ENCODE data around the gene TMEM87A. TPM values are rescaled to one million over a fixed set of nuclear protein-coding genes. Genes with fewer than 3 reads are reported as not detected.

The TMEM87A gene
- total and polyA plus RNA-seq, 12 donors, result 16.8 to 128 (median 49.6) TPM

DNA sequence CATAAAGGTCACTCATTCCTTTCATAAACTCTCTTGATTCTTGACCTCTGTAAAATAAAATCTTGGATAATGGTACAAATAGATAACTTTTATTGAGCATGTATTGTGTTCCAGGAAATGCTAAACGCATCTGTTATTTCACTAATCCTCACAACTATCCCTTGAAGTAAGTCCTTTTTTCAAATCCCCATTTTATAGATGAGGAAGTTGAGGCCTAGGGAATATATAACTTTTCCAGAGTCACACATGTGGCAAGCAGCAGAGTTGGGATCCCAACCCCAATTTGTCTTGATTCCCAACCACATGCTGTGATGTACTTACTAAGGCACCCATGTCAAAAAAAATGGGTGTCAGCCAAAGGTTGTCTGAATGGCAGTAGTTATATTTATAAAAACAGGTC is 71.4 kb downstream of the TMEM87A start:
- WGBS, 4 donors, result 94 to 100% (median 98%) methylated on average over 1 of the region's 1 CpG
- Histone ChIP-seq H3K9me3 (replicated peaks in 1 of 3) (no peaks in the 10 kb centered on the region), H3K36me3 (replicated peaks in 1 of 2) (peaks cover 0 to 7% of the 10 kb centered on the region in 2 donors), H3K27me3 (no peaks in the 10 kb centered on the region), H3K4me1 (replicated peaks in 1 of 2) (peaks cover 15 to 33% of the 10 kb centered on the region in 2 donors), H3K27ac (no peak overlapping the region), H3K4me3 (no peak overlapping the region)
- TF ChIP-seq POLR2A (IDR thresholded peaks at IDR 0.05), result no peak
- TF ChIP-seq, protein P1, sequence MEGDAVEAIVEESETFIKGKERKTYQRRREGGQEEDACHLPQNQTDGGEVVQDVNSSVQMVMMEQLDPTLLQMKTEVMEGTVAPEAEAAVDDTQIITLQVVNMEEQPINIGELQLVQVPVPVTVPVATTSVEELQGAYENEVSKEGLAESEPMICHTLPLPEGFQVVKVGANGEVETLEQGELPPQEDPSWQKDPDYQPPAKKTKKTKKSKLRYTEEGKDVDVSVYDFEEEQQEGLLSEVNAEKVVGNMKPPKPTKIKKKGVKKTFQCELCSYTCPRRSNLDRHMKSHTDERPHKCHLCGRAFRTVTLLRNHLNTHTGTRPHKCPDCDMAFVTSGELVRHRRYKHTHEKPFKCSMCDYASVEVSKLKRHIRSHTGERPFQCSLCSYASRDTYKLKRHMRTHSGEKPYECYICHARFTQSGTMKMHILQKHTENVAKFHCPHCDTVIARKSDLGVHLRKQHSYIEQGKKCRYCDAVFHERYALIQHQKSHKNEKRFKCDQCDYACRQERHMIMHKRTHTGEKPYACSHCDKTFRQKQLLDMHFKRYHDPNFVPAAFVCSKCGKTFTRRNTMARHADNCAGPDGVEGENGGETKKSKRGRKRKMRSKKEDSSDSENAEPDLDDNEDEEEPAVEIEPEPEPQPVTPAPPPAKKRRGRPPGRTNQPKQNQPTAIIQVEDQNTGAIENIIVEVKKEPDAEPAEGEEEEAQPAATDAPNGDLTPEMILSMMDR (IDR thresholded peaks at IDR 0.05), result no peak
- intact Hi-C loops (cut with DNase I), result no loop called here
- DNase-seq, result no peak

DNA sequence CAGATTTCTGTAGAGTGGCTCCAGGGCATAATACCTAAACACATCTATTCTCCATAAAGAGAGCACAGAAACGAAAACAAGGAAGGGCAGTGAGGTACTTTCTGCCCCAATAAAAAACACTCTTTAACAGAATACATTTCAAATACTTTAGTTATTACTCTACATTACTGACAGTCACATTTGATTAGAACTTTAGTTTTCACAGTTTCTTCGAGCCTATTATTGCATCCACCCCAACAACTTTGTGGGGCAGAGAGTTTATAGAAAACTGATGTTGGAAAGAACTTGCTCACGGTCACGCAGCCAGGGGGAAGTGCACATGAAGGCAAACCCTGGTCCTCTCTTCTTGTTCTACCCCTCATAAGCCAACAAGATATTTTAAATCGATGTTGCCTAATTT is 74.1 kb downstream of the TMEM87A start:
- H3K9me3 ChIP-seq (replicated peaks in 1 of 3), result no peaks in the 10 kb centered on the region
- peaks cover 15 to 16% of the 10 kb centered on the region in 2 donors for H3K4me1 ChIP-seq (replicated peaks in 1 of 2)
- DNase-seq, result no peak
- H3K27ac ChIP-seq, result no peak overlapping the region
- no peak overlapping the region for H3K4me3 ChIP-seq
- 88 to 93% (median 92%) methylated on average over 5 of the region's 5 CpGs for WGBS, 4 donors
- no peaks in the 10 kb centered on the region for H3K27me3 ChIP-seq
- H3K36me3 ChIP-seq (replicated peaks in 1 of 2), result peaks cover 0 to 7% of the 10 kb centered on the region in 2 donors
- intact Hi-C loops (cut with DNase I), result no loop called here
- no peak for TF ChIP-seq POLR2A (IDR thresholded peaks at IDR 0.05)
- TF ChIP-seq, protein P1 (IDR thresholded peaks at IDR 0.05), result no peak

DNA sequence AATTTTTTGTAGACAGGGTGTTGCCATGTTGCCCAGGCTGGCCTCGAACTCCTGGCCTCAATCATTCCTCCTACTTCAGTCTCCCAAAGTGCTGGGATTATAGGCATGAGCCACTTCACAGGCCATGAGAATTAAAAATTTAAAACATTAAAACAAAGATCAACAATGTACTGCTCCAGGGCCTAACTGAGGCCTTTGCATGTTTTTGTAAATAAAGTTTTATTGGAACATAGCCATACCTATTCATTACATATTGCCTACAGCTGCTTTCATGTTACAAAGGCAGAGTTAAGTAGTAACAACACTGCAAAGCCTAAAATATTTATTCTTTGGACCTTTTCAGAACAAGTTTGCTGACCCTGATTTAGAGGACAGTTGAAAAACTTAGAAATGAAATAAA is 74.7 kb downstream of the TMEM87A start:
- TF ChIP-seq, protein P1 (IDR thresholded peaks at IDR 0.05), result no peak
- TF ChIP-seq POLR2A (IDR thresholded peaks at IDR 0.05), result no peak
- Histone ChIP-seq H3K4me3 (no peak overlapping the region), H3K9me3 (replicated peaks in 1 of 3) (no peaks in the 10 kb centered on the region), H3K36me3 (replicated peaks in 1 of 2) (peaks cover 0 to 7% of the 10 kb centered on the region in 2 donors), H3K27me3 (no peaks in the 10 kb centered on the region), H3K27ac (no peak overlapping the region), H3K4me1 (replicated peaks in 1 of 2) (peaks cover 15 to 16% of the 10 kb centered on the region in 2 donors)
- DNase-seq, result no peak
- WGBS, 4 donors, result 78 to 98% (median 91%) methylated on average over 1 of the region's 1 CpG
- intact Hi-C loops (cut with DNase I), result no loop called here

DNA sequence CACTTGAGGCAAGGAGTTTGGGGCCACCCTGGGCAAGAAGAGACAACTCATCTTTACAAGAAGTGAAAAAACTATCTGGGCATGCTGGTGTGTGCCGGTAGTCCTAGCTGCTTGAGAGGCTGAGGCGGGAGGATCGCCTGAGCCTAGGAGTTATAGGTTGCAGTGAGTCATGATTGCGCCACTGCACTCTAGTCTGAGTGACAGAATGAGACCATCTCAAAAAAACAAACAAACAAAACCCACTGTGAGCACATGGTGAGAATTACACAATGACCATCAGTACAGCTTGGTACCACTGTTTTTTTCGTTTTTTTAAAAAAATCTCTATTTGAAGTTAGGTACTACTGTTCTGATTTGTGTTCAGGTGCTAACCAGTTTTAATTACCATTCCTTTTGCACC is 78.7 kb downstream of the TMEM87A start:
- no peaks in the 10 kb centered on the region for H3K27me3 ChIP-seq
- 80 to 82% (median 81%) methylated on average over 5 of the region's 5 CpGs for WGBS, 4 donors
- intact Hi-C loops (cut with DNase I), result no loop called here
- DNase-seq, result peak in 6 of 7 donors; percentile 26 to 76 (median 52)
- H3K27ac ChIP-seq, result no peak overlapping the region
- H3K36me3 ChIP-seq (replicated peaks in 1 of 2), result peaks cover 0 to 28% of the 10 kb centered on the region in 2 donors
- TF ChIP-seq, protein P1 (IDR thresholded peaks at IDR 0.05), result no peak
- no peak for TF ChIP-seq POLR2A (IDR thresholded peaks at IDR 0.05)
- H3K9me3 ChIP-seq (replicated peaks in 1 of 3), result no peaks in the 10 kb centered on the region
- H3K4me3 ChIP-seq, result no peak overlapping the region
- no peaks in the 10 kb centered on the region for H3K4me1 ChIP-seq (replicated peaks in 1 of 2)

Measured in adrenal gland (tissue), 12 donors.